Liver (tissue), 9 donors: ENCODE data around the gene OSBPL5. TPM values are rescaled to one million over a fixed set of nuclear protein-coding genes. Genes with fewer than 3 reads are reported as not detected.

ENCODE experiments used
- DNase-seq: peaks from one replicate; pipeline ENCODE4 v3.0.0-alpha.2; 2017; ENCODE audit warnings: low spot score
- H3K27ac ChIP-seq, 2 donors: one replicate each; pipeline ENCODE4 v1.7.0; 2013; ENCODE audit warnings: inconsistent platforms in 2 of 2, low read length in 2 of 2, control low read depth in 1 of 2, low read depth in 1 of 2, mild to moderate bottlenecking in 1 of 2
- H3K27me3 ChIP-seq, 4 donors: one replicate each; pipeline versions ENCODE4 v1.6.1 to v1.7.0; 2013; ENCODE audit warnings: low read length in 3 of 4, inconsistent platforms in 1 of 4, mild to moderate bottlenecking in 1 of 4, moderate library complexity in 1 of 4; ENCODE audit not compliant: control insufficient read depth in 4 of 4, insufficient read depth in 4 of 4
- H3K36me3 ChIP-seq, 4 donors: one replicate each; pipeline versions ENCODE4 v1.6.1 to v1.7.0; 2013; ENCODE audit warnings: low read length in 3 of 4, mild to moderate bottlenecking in 3 of 4, low read depth in 1 of 4, moderate library complexity in 1 of 4; ENCODE audit not compliant: control insufficient read depth in 4 of 4, insufficient read depth in 3 of 4
- H3K4me1 ChIP-seq, 4 donors: one replicate each; pipeline versions ENCODE4 v1.6.1 to v1.7.0; 2013; ENCODE audit warnings: low read length in 3 of 4, mild to moderate bottlenecking in 3 of 4, moderate library complexity in 1 of 4; ENCODE audit not compliant: control insufficient read depth in 4 of 4, insufficient read depth in 4 of 4
- H3K4me3 ChIP-seq, 3 donors: one replicate each; pipeline versions ENCODE4 v1.6.1 to v1.7.0; 2013; ENCODE audit warnings: low read length in 3 of 3, control low read depth in 1 of 3, low read depth in 1 of 3, mild to moderate bottlenecking in 1 of 3
- H3K9ac ChIP-seq, 2 donors: one replicate each; pipeline ENCODE4 v1.7.0; 2013; ENCODE audit warnings: low read length in 2 of 2, mild to moderate bottlenecking in 2 of 2, moderate library complexity in 2 of 2, control low read depth in 1 of 2, low read depth in 1 of 2
- H3K9me3 ChIP-seq, 4 donors: one replicate each; pipeline versions ENCODE4 v1.6.1 to v1.7.0; 2013; ENCODE audit warnings: low read length in 3 of 4; ENCODE audit not compliant: control insufficient read depth in 4 of 4
- EGR1 ChIP-seq, 2 donors: IDR thresholded peaks; 2 replicates each; pipeline ENCODE4 v1.6.1; 2016 to 2018; ENCODE audit warnings: antibody characterized with exemption in 2 of 2, low read depth in 2 of 2
- FOXA1 ChIP-seq: IDR thresholded peaks from 2 replicates; pipeline ENCODE4 v1.6.1; 2016; ENCODE audit warnings: antibody characterized with exemption
- FOXA2 ChIP-seq: IDR thresholded peaks from 2 replicates; pipeline ENCODE4 v1.6.1; 2016; ENCODE audit warnings: antibody characterized with exemption
- GABPA ChIP-seq, 2 donors: IDR thresholded peaks in 1 of 2; conservative IDR thresholded peaks in 1 of 2; 2 replicates each; pipeline ENCODE4 v1.6.1; 2016; ENCODE audit warnings: antibody characterized with exemption in 2 of 2, mild to moderate bottlenecking in 1 of 2, moderate library complexity in 1 of 2
- HNF4A ChIP-seq, 2 donors: conservative IDR thresholded peaks; 2 replicates each; pipeline ENCODE4 v1.6.1; 2016; ENCODE audit warnings: antibody characterized with exemption in 2 of 2, mild to moderate bottlenecking in 2 of 2
- JUND ChIP-seq, 2 donors: IDR thresholded peaks; 2 replicates each; pipeline ENCODE4 v1.6.1; 2016; ENCODE audit warnings: antibody characterized with exemption in 2 of 2
- NR2F2 ChIP-seq: IDR thresholded peaks from 2 replicates; pipeline ENCODE4 v1.6.1; 2016; ENCODE audit warnings: antibody characterized with exemption
- RAD21 ChIP-seq, 2 donors: IDR thresholded peaks; 2 replicates each; pipeline ENCODE4 v1.6.1; 2016; ENCODE audit warnings: antibody characterized with exemption in 2 of 2, mild to moderate bottlenecking in 2 of 2
- RXRA ChIP-seq, 2 donors: IDR thresholded peaks; 2 replicates each; pipeline ENCODE4 v1.6.1; 2017 to 2018; ENCODE audit warnings: antibody characterized with exemption in 2 of 2, mild to moderate bottlenecking in 1 of 2
- SP1 ChIP-seq: IDR thresholded peaks from 2 replicates; pipeline ENCODE4 v1.6.1; 2018; ENCODE audit warnings: antibody characterized with exemption, mild to moderate bottlenecking
- TAF1 ChIP-seq: conservative IDR thresholded peaks from 2 replicates; pipeline ENCODE4 v1.6.1; 2016; ENCODE audit warnings: antibody characterized with exemption, mild to moderate bottlenecking
- ZBTB33 ChIP-seq: IDR thresholded peaks from 2 replicates; pipeline ENCODE4 v1.6.1; 2016; ENCODE audit warnings: antibody characterized with exemption
- WGBS: extraction: QIAGEN DNeasy Blood & Tissue Kit; methylation state at CpG from one replicate; pipeline ENCODE4 v1.1.7; 2013; 5-methylcytosine and 5-hydroxymethylcytosine counted together
- polyA plus RNA-seq, 2 donors: library from polyadenylated mRNA; stranded (reverse) in 1 of 2; unstranded in 1 of 2; fragments of 200-250 nt in 1 of 2; fragments of >200 nt in 1 of 2; fragmentation: Nextera tagmentation in 1 of 2; extraction: Ambion mirVana in 1 of 2; gene quantifications; one replicate each; pipeline versions ENCODE4 v1.2.1 to v1.2.3, GENCODE V29; 2013 to 2015
- total RNA-seq, 2 donors: library from RNA; depleted of rRNA; stranded (reverse); fragments of >200 nt; gene quantifications; one replicate each; pipeline ENCODE4 v1.2.3, GENCODE V29; 2014
- TF ChIP-seq, protein P1 (sequence below): IDR thresholded peaks from 2 replicates; pipeline ENCODE4 v1.6.1; 2016; ENCODE audit warnings: antibody characterized with exemption, mild to moderate bottlenecking
- TF ChIP-seq, protein P2 (sequence below): fragments of 150-350 bp; IDR thresholded peaks from 2 replicates; pipeline ENCODE4 v1.5.1; 2017; ENCODE audit warnings: improper control_type of control experiment, low read depth, low read length; ENCODE audit not compliant: missing input control
- TF ChIP-seq, protein P3 (sequence below): IDR thresholded peaks from 2 replicates; pipeline ENCODE4 v1.6.1; 2016; ENCODE audit warnings: antibody characterized with exemption
- TF ChIP-seq, protein P4 (sequence below): IDR thresholded peaks from 2 replicates; pipeline ENCODE4 v1.6.1; 2016; ENCODE audit warnings: antibody characterized with exemption
- donor health status: healthy.
- donor health status: healthy.
- donor health status: healthy.
- donor health status: healthy.
- donor health status: healthy.

Gene OSBPL5
- total and polyA plus RNA-seq, 4 donors: 0.74 to 6.2 (median 3.9) TPM

DNA sequence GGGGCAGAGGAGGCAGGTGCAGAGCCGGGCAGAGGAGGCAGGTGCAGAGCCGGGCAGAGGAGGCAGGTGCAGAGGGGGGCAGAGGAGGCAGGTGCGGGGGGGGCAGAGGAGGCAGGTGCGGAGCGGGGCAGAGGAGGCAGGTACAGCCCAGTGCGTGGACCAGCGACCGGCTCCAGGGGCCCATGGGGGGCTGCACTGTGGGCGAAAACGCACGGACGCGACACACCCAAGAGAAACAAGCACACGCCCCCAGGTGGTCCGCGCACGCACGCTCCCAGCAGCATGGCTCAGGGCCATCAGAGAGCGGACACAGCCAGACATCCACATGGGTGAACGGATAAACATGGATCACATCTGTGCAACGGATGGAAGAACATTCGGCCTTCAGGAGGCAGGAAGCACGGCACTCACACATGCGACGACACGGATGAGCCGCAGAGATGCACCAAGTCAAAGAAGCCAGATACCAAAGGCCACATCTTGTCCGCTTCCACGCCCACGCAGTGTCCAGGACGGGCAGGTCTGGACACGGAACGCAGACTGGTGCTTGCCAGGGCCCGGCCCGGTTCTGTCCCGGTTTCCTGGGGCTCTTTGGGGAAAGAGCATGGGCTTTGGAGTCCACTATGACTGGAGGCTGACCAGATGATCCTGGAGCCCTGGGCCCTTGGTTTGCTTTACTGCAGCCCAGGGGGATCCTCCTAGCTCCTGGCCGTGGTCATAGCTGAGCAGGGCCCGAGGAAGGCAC, 21.8 kb downstream of the OSBPL5 start:
- Histone ChIP-seq H3K9me3 (no peaks in the 10 kb centered on the region), H3K27me3 (no peaks in the 10 kb centered on the region), H3K4me3 (no peak overlapping the region), H3K4me1 (no peaks in the 10 kb centered on the region), H3K27ac (no peak overlapping the region), H3K36me3 (no peaks in the 10 kb centered on the region), H3K9ac (no peak overlapping the region)
- WGBS: 90% methylated on average over 38 of the region's 38 CpGs
- no peak for DNase-seq
- no peak for TF ChIP-seq HNF4A (conservative IDR thresholded peaks at IDR 0.05)
- TF ChIP-seq, protein P1, sequence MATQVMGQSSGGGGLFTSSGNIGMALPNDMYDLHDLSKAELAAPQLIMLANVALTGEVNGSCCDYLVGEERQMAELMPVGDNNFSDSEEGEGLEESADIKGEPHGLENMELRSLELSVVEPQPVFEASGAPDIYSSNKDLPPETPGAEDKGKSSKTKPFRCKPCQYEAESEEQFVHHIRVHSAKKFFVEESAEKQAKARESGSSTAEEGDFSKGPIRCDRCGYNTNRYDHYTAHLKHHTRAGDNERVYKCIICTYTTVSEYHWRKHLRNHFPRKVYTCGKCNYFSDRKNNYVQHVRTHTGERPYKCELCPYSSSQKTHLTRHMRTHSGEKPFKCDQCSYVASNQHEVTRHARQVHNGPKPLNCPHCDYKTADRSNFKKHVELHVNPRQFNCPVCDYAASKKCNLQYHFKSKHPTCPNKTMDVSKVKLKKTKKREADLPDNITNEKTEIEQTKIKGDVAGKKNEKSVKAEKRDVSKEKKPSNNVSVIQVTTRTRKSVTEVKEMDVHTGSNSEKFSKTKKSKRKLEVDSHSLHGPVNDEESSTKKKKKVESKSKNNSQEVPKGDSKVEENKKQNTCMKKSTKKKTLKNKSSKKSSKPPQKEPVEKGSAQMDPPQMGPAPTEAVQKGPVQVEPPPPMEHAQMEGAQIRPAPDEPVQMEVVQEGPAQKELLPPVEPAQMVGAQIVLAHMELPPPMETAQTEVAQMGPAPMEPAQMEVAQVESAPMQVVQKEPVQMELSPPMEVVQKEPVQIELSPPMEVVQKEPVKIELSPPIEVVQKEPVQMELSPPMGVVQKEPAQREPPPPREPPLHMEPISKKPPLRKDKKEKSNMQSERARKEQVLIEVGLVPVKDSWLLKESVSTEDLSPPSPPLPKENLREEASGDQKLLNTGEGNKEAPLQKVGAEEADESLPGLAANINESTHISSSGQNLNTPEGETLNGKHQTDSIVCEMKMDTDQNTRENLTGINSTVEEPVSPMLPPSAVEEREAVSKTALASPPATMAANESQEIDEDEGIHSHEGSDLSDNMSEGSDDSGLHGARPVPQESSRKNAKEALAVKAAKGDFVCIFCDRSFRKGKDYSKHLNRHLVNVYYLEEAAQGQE: no peak
- no peak for TF ChIP-seq RXRA (IDR thresholded peaks at IDR 0.05)
- no peak for TF ChIP-seq FOXA2
- no peak for TF ChIP-seq EGR1 (IDR thresholded peaks at IDR 0.05; ENCODE audit: low read depth in 2 of 2)
- TF ChIP-seq TAF1: no peak
- TF ChIP-seq, protein P2, sequence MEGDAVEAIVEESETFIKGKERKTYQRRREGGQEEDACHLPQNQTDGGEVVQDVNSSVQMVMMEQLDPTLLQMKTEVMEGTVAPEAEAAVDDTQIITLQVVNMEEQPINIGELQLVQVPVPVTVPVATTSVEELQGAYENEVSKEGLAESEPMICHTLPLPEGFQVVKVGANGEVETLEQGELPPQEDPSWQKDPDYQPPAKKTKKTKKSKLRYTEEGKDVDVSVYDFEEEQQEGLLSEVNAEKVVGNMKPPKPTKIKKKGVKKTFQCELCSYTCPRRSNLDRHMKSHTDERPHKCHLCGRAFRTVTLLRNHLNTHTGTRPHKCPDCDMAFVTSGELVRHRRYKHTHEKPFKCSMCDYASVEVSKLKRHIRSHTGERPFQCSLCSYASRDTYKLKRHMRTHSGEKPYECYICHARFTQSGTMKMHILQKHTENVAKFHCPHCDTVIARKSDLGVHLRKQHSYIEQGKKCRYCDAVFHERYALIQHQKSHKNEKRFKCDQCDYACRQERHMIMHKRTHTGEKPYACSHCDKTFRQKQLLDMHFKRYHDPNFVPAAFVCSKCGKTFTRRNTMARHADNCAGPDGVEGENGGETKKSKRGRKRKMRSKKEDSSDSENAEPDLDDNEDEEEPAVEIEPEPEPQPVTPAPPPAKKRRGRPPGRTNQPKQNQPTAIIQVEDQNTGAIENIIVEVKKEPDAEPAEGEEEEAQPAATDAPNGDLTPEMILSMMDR: no peak
- no peak for TF ChIP-seq FOXA1
- no peak for TF ChIP-seq ZBTB33
- TF ChIP-seq JUND (IDR thresholded peaks at IDR 0.05): no peak
- TF ChIP-seq, protein P3, sequence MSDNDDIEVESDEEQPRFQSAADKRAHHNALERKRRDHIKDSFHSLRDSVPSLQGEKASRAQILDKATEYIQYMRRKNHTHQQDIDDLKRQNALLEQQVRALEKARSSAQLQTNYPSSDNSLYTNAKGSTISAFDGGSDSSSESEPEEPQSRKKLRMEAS: no peak
- no peak for TF ChIP-seq NR2F2
- no peak for TF ChIP-seq GABPA (IDR thresholded peaks at IDR 0.05 in 1 of 2, conservative IDR thresholded peaks at IDR 0.05 in 1 of 2)

GRCh38 chr11:3140291-3140603, 24.9 kb downstream of the OSBPL5 start:
- H3K4me1 ChIP-seq: peaks cover 0 to 5% (median 0%) of the 10 kb centered on the region in 4 donors
- H3K9ac ChIP-seq: no peak overlapping the region
- H3K9me3 ChIP-seq: no peaks in the 10 kb centered on the region
- H3K27ac ChIP-seq: no peak overlapping the region
- 93% methylated on average over 4 of the region's 4 CpGs for WGBS
- no peak for DNase-seq
- H3K36me3 ChIP-seq: no peaks in the 10 kb centered on the region
- H3K4me3 ChIP-seq: no peak overlapping the region
- H3K27me3 ChIP-seq: no peaks in the 10 kb centered on the region
- TF ChIP-seq, protein P1: no peak
- TF ChIP-seq SP1 (no peak), RXRA (IDR thresholded peaks at IDR 0.05) (no peak), ZBTB33 (no peak), FOXA2 (no peak), FOXA1 (no peak), NR2F2 (no peak), HNF4A (conservative IDR thresholded peaks at IDR 0.05) (no peak), RAD21 (IDR thresholded peaks at IDR 0.05) (no peak), TAF1 (no peak)
- TF ChIP-seq, protein P4, sequence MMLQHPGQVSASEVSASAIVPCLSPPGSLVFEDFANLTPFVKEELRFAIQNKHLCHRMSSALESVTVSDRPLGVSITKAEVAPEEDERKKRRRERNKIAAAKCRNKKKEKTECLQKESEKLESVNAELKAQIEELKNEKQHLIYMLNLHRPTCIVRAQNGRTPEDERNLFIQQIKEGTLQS: no peak
